HG03571 (cell line): ENCODE results near the gene GALNT9.

Experiments
- ATAC-seq: cut with Tn5 transposase; IDR thresholded peaks from one replicate; pipeline ENCODE4 v1.9.1; 2021; ENCODE audit not compliant: unreplicated experiment

Gene GALNT9

GRCh38 chr12:132217800-132218526 is 111.4 kb downstream of the GALNT9 start:
- ATAC-seq: no peak

- ATAC-seq: no peak
Observed at GRCh38 chr12:132217371-132217770, 112.0 kb downstream of the GALNT9 start.

- no peak for ATAC-seq
Observed at GRCh38 chr12:132216354-132216987, 112.9 kb downstream of the GALNT9 start.

- no peak for ATAC-seq
Observed at GRCh38 chr12:132215299-132215989, 113.9 kb downstream of the GALNT9 start.

DNA sequence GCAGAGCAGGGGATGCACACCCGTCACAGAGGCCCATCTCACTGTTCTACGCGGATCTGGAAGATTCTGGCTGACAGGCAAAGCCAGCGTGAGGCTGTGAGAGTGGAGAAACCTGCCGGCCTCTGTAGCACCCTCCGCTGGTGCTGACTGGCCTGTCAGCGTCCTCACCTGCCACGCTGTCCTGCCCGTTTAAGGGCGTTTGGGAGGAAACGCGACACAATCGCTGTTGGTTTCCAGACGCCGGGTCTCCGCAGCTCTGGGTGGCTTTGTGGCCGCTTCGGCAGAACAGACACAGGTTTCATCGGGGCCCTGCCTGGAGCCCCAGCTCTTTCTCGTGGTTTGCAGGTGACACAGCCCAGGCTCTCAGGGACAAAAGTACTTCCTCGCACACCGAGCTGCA is 114.5 kb downstream of the GALNT9 start:
- no peak for ATAC-seq

DNA sequence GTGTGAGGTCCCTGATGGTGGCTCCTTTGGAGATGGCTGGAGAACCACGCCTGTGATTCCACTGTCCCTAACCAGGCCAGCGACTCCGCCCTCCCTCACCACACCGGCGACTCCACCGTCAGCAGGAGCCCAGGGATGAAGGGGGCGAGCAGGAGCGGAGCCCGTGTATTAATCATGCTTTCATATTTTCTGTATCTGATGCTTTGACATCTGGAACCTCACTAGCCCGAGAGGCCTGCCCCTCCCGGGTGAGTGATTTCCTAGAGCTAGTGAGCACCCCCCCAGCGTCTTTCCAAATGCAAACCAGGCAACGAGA is 115.3 kb downstream of the GALNT9 start:
- no peak for ATAC-seq

- ATAC-seq: no peak
Observed at GRCh38 chr12:132213359-132214160, 115.8 kb downstream of the GALNT9 start.

- ATAC-seq: no peak
Observed at GRCh38 chr12:132211816-132212215, 117.6 kb downstream of the GALNT9 start.

GRCh38 chr12:132211326-132211725 is 118.1 kb downstream of the GALNT9 start:
- ATAC-seq: no peak

- ATAC-seq: no peak
Observed at GRCh38 chr12:132210223-132211055, 119.0 kb downstream of the GALNT9 start.

- no peak for ATAC-seq
Observed at GRCh38 chr12:132209619-132210222, 119.7 kb downstream of the GALNT9 start.

GRCh38 chr12:132208153-132208823 is 121.1 kb downstream of the GALNT9 start:
- no peak for ATAC-seq

DNA sequence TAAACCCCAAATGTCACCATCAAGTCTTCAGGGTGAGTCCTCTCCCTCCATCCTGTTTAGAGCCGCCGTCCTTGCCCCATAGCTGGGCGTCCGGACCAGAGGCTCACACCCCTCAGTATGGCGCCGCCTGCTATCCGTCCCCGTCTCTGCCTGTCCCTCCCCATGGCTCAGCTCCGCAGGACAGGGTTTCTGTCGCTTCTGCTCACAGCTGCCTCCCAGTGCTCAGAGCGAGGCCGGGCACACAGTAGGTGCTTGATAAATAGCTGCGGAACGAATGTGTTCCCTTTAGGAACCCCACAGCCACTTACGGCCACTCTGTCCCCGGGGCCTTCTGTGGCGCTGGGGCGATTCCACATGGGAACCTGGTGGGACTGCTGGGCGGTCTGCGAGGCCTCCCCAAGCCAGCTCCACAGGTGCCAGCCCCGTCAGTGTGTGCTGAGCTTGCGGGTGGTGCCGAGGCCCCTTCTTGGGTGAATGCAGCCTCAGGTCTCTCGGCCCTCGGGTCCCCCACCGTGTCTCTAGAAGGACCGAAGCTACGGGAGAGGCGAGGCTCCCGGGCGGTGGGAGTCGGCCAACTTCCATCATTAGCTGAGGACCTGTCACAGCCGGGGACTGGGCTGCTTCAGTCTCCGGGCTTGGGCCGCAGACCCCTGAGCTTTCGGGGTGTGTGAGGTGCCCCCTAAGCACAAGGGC is 122.2 kb downstream of the GALNT9 start:
- no peak for ATAC-seq

DNA sequence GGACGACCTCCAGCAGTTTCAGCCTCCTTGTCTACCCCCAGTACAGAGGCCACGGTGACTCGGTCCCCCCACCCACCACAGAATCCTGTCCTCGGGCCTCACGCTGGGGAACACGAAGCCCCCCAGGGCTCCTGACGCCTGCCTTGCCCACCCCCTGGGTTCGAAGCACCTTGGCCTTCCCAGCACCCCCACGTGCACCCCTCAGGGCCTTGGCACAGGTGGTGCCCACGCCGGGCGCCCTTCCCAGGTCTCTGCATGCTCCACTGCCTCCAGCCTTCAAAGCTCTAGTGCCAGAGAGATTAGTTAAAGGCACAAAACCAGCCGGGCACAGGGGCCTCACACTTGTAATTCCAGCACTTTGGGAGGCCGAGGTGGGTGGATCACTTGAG is 123.3 kb downstream of the GALNT9 start:
- no peak for ATAC-seq

GRCh38 chr12:132205271-132206045 is 123.9 kb downstream of the GALNT9 start:
- no peak for ATAC-seq

GRCh38 chr12:132204793-132205270 is 124.6 kb downstream of the GALNT9 start:
- ATAC-seq: no peak

GRCh38 chr12:132204063-132204792 is 125.2 kb downstream of the GALNT9 start:
- no peak for ATAC-seq
